GM23338 (cell line): Measurements from ENCODE around the gene KCTD10. TPM values are rescaled to one million over a fixed set of nuclear protein-coding genes. Genes with fewer than 3 reads are reported as not detected.

Source experiments
- ATAC-seq: fragments of 200-7000 bp; cut with Tn5 transposase; 3 replicates; pipeline ENCODE4 v1.9.1; 2020
- DNase-seq: peaks from one replicate; pipeline ENCODE4 v3.0.0-alpha.2; 2015; ENCODE audit warnings: low spot score
- H2AFZ ChIP-seq: fragments of 200-600 bp; sonication (generic); 2 replicates; pipeline ENCODE4 v1.8.0; 2016; ENCODE audit warnings: antibody characterized with exemption, mild to moderate bottlenecking, moderate library complexity
- H3F3A ChIP-seq: fragments of 200-600 bp; sonication (generic); replicated peaks from 2 replicates; pipeline ENCODE4 v1.8.0; 2017; ENCODE audit warnings: antibody characterized with exemption, mixed run types, low read depth
- H3K27ac ChIP-seq: fragments of 200-600 bp; sonication (generic); 2 replicates; pipeline ENCODE4 v1.6.1; 2016; ENCODE audit warnings: low read depth
- H3K27me3 ChIP-seq: fragments of 200-600 bp; sonication (generic); 2 replicates; pipeline ENCODE4 v1.8.0; 2016; ENCODE audit warnings: mild to moderate bottlenecking, mixed run types, moderate library complexity; ENCODE audit not compliant: insufficient read depth
- H3K36me3 ChIP-seq: fragments of 200-600 bp; sonication (generic); 2 replicates; pipeline ENCODE4 v1.8.0; 2016; ENCODE audit warnings: mild to moderate bottlenecking; ENCODE audit not compliant: insufficient read depth
- H3K4me1 ChIP-seq: fragments of 200-600 bp; sonication (generic); 2 replicates; pipeline ENCODE4 v1.8.0; 2016; ENCODE audit warnings: mild to moderate bottlenecking, moderate library complexity; ENCODE audit not compliant: insufficient read depth
- H3K4me2 ChIP-seq: fragments of 200-600 bp; sonication (generic); 2 replicates; pipeline ENCODE4 v1.7.1; 2017; ENCODE audit warnings: mixed run types
- H3K4me3 ChIP-seq: fragments of 200-600 bp; sonication (generic); 2 replicates; pipeline ENCODE4 v1.6.1; 2016; ENCODE audit warnings: mixed run types
- H3K79me2 ChIP-seq: fragments of 200-600 bp; sonication (generic); replicated peaks from 2 replicates; pipeline ENCODE4 v1.8.0; 2017; ENCODE audit warnings: mild to moderate bottlenecking; ENCODE audit not compliant: insufficient read depth
- H3K9me2 ChIP-seq: fragments of 200-600 bp; sonication (generic); 2 replicates; pipeline ENCODE4 v1.8.0; 2017; ENCODE audit not compliant: insufficient read depth
- H4K20me1 ChIP-seq: fragments of 200-600 bp; sonication (generic); replicated peaks from 2 replicates; pipeline ENCODE4 v1.8.0; 2017; ENCODE audit warnings: mild to moderate bottlenecking; ENCODE audit not compliant: insufficient read depth
- H3K27ac Mint-ChIP-seq: 2 replicates; pipeline ENCODE4 v1.8.0; 2020; ENCODE audit warnings: inconsistent platforms, mild to moderate bottlenecking, moderate library complexity, mixed read lengths
- H3K27me3 Mint-ChIP-seq: 3 replicates; pipeline ENCODE4 v1.8.0; 2022; ENCODE audit warnings: low read depth, mild to moderate bottlenecking, moderate library complexity, mixed read lengths, inconsistent platforms; ENCODE audit not compliant: insufficient read depth, poor library complexity
- H3K36me3 Mint-ChIP-seq: 3 replicates; pipeline ENCODE4 v1.8.0; 2021; ENCODE audit warnings: low read depth, mild to moderate bottlenecking, inconsistent platforms, moderate library complexity, mixed read lengths
- H3K4me1 Mint-ChIP-seq: 3 replicates; pipeline ENCODE4 v1.8.0; 2020; ENCODE audit warnings: mild to moderate bottlenecking, inconsistent platforms, mixed read lengths
- H3K4me3 Mint-ChIP-seq: 3 replicates; pipeline ENCODE4 v1.8.0; 2021; ENCODE audit warnings: moderate library complexity, mild to moderate bottlenecking, inconsistent platforms, mixed read lengths
- H3K9me3 Mint-ChIP-seq: 3 replicates; pipeline ENCODE4 v1.8.0; 2020; ENCODE audit warnings: moderate library complexity, mild to moderate bottlenecking, inconsistent platforms, mixed read lengths
- CREB1 ChIP-seq: fragments of 250-450 bp; sonication (Bioruptor Pico); IDR thresholded peaks from 2 replicates; pipeline ENCODE4 v1.5.0; 2020; ENCODE audit warnings: low read depth, mild to moderate bottlenecking, moderate library complexity
- CTCF ChIP-seq, 2 experiments: fragments of 200-600 bp in 1 of 2; sonication (generic) in 1 of 2; conservative IDR thresholded peaks; 2 replicates each; pipeline versions ENCODE4 v1.5.1 to v1.6.1; 2016 to 2017; ENCODE audit warnings: antibody characterized with exemption in 2 of 2, low read depth in 2 of 2, mild to moderate bottlenecking in 2 of 2, moderate library complexity in 1 of 2
- EZH2 ChIP-seq: fragments of 200-600 bp; sonication (generic); IDR thresholded peaks from one replicate; pipeline ENCODE4 v1.8.0; 2017; ENCODE audit warnings: antibody characterized with exemption, mild to moderate bottlenecking, low read depth; ENCODE audit not compliant: unreplicated experiment
- EZH2phosphoT487 ChIP-seq: fragments of 200-600 bp; sonication (generic); IDR thresholded peaks from one replicate; pipeline ENCODE4 v1.8.1; 2018; ENCODE audit warnings: antibody characterized with exemption; ENCODE audit not compliant: unreplicated experiment
- JUNB ChIP-seq: IDR thresholded peaks from one replicate; pipeline ENCODE4 v1.6.1; 2016; ENCODE audit warnings: antibody characterized with exemption; ENCODE audit not compliant: unreplicated experiment
- NANOG ChIP-seq: IDR thresholded peaks from 2 replicates; pipeline ENCODE4 v1.6.1; 2016; ENCODE audit warnings: antibody characterized with exemption, borderline replicate concordance
- POLR2AphosphoS5 ChIP-seq: IDR thresholded peaks from 2 replicates; pipeline ENCODE4 v1.6.1; 2016; ENCODE audit warnings: antibody characterized with exemption, low read depth
- REST ChIP-seq: IDR thresholded peaks from one replicate; pipeline ENCODE4 v1.6.1; 2018; ENCODE audit warnings: antibody characterized with exemption; ENCODE audit not compliant: unreplicated experiment
- STAT1 ChIP-seq: IDR thresholded peaks from one replicate; pipeline ENCODE4 v1.6.1; 2016; ENCODE audit warnings: antibody characterized with exemption; ENCODE audit not compliant: unreplicated experiment
- ZNF114 ChIP-seq: fragments of 250-450 bp; sonication (Bioruptor Pico); IDR thresholded peaks from 2 replicates; pipeline ENCODE4 v1.5.0; 2020; ENCODE audit warnings: mild to moderate bottlenecking, moderate library complexity
- ZNF331 ChIP-seq: fragments of 250-450 bp; sonication (Bioruptor Pico); IDR thresholded peaks from 2 replicates; pipeline ENCODE4 v1.5.0; 2020; ENCODE audit warnings: low read depth, mild to moderate bottlenecking, moderate library complexity
- polyA plus RNA-seq: library from polyadenylated mRNA; unstranded; fragments of >200 nt; fragmentation: Nextera tagmentation; extraction: Ambion mirVana; gene quantifications from 2 replicates; pipeline ENCODE4 v1.2.1, GENCODE V29; 2016
- total RNA-seq: library from RNA; depleted of rRNA; stranded (reverse); fragments of >200 nt; shearing (Covaris generic); gene quantifications from 2 replicates; pipeline ENCODE4 v1.2.3, GENCODE V29; 2014
- TF ChIP-seq, protein P1 (sequence below): IDR thresholded peaks from 2 replicates; pipeline ENCODE4 v1.6.1; 2016; ENCODE audit warnings: antibody characterized with exemption
- TF ChIP-seq, protein P2 (sequence below): fragments of 250-450 bp; sonication (Bioruptor Pico); IDR thresholded peaks from 2 replicates; pipeline ENCODE4 v1.5.0; 2020; ENCODE audit warnings: mild to moderate bottlenecking, moderate library complexity

KCTD10 gene
- total and polyA plus RNA-seq, 2 experiments from 2014 or later: 15.8 to 45.2 TPM

GRCh38 chr12:109482491-109482890 is 5.4 kb upstream of the KCTD10 start:
- Histone ChIP-seq H3F3A (no peaks in the 10 kb centered on the region), H3K9me2 (no peaks in the 10 kb centered on the region), H3K36me3 (peaks cover 13% of the 10 kb centered on the region; the same call in 1 of the 2 replicates), H3K4me2 (no peak overlapping the region), H2AFZ (no peak overlapping the region), H4K20me1 (no peaks in the 10 kb centered on the region; the same call in 1 of the 2 replicates), H3K27me3 (no peaks in the 10 kb centered on the region), H3K4me1 (peaks cover 8% of the 10 kb centered on the region), H3K79me2 (peaks cover 27% of the 10 kb centered on the region), H3K27ac (no peak overlapping the region), H3K4me3 (no peak overlapping the region)
- no peak for DNase-seq
- ATAC-seq: no peak
- H3K27me3 Mint-ChIP-seq: no peaks in the 10 kb centered on the region
- H3K36me3 Mint-ChIP-seq: peaks cover 30% of the 10 kb centered on the region
- no peak for TF ChIP-seq ZNF114 (CRISPR knock-in tag)
- TF ChIP-seq, protein P1, sequence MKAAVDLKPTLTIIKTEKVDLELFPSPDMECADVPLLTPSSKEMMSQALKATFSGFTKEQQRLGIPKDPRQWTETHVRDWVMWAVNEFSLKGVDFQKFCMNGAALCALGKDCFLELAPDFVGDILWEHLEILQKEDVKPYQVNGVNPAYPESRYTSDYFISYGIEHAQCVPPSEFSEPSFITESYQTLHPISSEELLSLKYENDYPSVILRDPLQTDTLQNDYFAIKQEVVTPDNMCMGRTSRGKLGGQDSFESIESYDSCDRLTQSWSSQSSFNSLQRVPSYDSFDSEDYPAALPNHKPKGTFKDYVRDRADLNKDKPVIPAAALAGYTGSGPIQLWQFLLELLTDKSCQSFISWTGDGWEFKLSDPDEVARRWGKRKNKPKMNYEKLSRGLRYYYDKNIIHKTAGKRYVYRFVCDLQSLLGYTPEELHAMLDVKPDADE: no peak
- TF ChIP-seq EZH2: no peak
- no peak for TF ChIP-seq STAT1
- no peak for TF ChIP-seq EZH2phosphoT487
- no peak for TF ChIP-seq JUNB
- no peak for TF ChIP-seq NANOG
- no peak for TF ChIP-seq CREB1 (CRISPR knock-in tag)
- TF ChIP-seq, protein P2, sequence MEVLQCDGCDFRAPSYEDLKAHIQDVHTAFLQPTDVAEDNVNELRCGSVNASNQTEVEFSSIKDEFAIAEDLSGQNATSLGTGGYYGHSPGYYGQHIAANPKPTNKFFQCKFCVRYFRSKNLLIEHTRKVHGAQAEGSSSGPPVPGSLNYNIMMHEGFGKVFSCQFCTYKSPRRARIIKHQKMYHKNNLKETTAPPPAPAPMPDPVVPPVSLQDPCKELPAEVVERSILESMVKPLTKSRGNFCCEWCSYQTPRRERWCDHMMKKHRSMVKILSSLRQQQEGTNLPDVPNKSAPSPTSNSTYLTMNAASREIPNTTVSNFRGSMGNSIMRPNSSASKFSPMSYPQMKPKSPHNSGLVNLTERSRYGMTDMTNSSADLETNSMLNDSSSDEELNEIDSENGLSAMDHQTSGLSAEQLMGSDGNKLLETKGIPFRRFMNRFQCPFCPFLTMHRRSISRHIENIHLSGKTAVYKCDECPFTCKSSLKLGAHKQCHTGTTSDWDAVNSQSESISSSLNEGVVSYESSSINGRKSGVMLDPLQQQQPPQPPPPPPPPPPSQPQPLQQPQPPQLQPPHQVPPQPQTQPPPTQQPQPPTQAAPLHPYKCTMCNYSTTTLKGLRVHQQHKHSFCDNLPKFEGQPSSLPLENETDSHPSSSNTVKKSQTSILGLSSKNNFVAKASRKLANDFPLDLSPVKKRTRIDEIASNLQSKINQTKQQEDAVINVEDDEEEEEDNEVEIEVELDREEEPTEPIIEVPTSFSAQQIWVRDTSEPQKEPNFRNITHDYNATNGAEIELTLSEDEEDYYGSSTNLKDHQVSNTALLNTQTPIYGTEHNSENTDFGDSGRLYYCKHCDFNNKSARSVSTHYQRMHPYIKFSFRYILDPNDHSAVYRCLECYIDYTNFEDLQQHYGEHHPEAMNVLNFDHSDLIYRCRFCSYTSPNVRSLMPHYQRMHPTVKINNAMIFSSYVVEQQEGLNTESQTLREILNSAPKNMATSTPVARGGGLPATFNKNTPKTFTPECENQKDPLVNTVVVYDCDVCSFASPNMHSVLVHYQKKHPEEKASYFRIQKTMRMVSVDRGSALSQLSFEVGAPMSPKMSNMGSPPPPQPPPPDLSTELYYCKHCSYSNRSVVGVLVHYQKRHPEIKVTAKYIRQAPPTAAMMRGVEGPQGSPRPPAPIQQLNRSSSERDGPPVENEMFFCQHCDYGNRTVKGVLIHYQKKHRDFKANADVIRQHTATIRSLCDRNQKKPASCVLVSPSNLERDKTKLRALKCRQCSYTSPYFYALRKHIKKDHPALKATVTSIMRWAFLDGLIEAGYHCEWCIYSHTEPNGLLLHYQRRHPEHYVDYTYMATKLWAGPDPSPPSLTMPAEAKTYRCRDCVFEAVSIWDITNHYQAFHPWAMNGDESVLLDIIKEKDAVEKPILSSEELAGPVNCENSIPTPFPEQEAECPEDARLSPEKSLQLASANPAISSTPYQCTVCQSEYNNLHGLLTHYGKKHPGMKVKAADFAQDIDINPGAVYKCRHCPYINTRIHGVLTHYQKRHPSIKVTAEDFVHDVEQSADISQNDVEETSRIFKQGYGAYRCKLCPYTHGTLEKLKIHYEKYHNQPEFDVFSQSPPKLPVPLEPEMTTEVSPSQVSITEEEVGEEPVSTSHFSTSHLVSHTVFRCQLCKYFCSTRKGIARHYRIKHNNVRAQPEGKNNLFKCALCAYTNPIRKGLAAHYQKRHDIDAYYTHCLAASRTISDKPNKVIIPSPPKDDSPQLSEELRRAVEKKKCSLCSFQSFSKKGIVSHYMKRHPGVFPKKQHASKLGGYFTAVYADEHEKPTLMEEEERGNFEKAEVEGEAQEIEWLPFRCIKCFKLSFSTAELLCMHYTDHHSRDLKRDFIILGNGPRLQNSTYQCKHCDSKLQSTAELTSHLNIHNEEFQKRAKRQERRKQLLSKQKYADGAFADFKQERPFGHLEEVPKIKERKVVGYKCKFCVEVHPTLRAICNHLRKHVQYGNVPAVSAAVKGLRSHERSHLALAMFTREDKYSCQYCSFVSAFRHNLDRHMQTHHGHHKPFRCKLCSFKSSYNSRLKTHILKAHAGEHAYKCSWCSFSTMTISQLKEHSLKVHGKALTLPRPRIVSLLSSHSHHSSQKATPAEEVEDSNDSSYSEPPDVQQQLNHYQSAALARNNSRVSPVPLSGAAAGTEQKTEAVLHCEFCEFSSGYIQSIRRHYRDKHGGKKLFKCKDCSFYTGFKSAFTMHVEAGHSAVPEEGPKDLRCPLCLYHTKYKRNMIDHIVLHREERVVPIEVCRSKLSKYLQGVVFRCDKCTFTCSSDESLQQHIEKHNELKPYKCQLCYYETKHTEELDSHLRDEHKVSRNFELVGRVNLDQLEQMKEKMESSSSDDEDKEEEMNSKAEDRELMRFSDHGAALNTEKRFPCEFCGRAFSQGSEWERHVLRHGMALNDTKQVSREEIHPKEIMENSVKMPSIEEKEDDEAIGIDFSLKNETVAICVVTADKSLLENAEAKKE (CRISPR knock-in tag): no peak
- TF ChIP-seq CTCF (conservative IDR thresholded peaks at IDR 0.05; ENCODE audit: low read depth in 2 of 2): no peak
- TF ChIP-seq REST: no peak
- TF ChIP-seq POLR2AphosphoS5: no peak
- no peak for TF ChIP-seq ZNF331 (CRISPR knock-in tag)
- no peak overlapping the region for H3K27ac Mint-ChIP-seq
- no peak overlapping the region for H3K4me3 Mint-ChIP-seq
- H3K9me3 Mint-ChIP-seq: no peaks in the 10 kb centered on the region
- H3K4me1 Mint-ChIP-seq: no peaks in the 10 kb centered on the region
